HG03196 (cell line): Measurements from ENCODE around the gene TANC2.
A peak's percentile ranks its signal among the peaks of the same experiment; 100 is the strongest.
"Not testable (repeated sequence)": the region's sequence is repeated elsewhere in the genome, so short reads cannot be mapped to it uniquely, and the experiment has no call there.

Experiments
- ATAC-seq: cut with Tn5 transposase; IDR thresholded peaks from one replicate; pipeline ENCODE4 v1.9.1; 2021; ENCODE audit not compliant: unreplicated experiment

Gene TANC2

DNA sequence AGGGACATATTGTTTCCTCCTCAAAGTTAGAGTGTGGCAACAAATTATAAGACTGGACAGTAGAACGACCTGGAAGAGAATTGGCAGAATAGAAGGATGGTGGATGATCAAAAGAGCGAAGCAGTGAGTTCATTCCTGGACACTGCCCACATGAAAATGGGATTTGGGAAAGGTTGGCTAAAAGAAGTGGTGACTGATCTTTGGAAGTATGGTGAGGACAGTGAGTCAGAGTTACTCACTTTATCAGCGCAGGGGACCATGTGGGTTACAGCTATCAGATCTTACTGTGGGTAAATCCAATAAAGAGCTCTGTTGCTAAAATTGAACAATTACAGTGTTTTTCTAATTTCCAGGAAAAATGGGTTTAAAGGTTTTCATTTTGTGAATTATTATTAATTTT is 2.7 kb upstream of the TANC2 start:
- ATAC-seq: no peak

- ATAC-seq: no peak
These were observed 1.5 kb upstream of the TANC2 start for GRCh38 chr17:62964506-62964905.

DNA sequence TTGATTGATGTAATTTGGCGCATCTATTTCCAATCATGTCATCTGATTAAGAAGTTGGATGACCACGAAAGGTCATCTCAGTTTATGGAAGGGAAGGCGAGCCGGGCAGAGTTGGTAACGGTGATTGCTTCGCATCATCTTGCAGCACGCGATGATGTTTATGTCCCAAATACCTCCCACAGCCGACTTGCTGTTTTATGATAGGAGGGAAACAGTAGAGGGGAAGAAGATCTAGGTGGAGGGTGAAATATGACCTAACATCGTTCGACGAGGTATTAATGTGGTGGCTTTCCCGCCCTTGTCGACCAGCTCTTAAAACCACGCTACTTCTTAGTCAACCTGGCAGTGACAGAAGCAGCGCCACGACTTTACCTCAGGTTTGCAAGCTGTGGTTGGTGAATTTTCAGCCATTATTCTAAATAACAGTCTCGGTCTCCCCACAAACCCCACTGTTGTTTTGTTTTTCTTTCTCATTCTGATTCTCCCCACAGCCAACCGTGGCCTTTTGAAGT is 805 bp upstream of the TANC2 start:
- no peak for ATAC-seq

- ATAC-seq: peak; percentile 31
These were observed 580 bp downstream of the TANC2 start for GRCh38 chr17:62966426-62967204.

DNA sequence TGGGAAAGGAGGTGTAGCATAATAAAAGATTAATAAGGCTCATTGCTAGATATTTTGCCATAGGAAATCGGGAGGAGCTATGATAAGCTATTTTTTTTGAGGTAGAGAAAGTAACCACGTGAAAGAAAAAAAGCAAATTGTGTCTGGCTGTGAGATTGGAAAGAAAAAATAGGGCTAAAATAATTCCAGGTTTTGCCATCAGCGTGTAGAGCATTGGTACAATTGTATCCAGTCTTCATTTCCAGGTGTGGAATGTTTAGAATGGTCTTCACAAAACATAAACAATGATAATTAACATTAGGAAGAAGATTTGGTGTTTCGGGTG is 1.1 kb downstream of the TANC2 start:
- no peak for ATAC-seq

DNA sequence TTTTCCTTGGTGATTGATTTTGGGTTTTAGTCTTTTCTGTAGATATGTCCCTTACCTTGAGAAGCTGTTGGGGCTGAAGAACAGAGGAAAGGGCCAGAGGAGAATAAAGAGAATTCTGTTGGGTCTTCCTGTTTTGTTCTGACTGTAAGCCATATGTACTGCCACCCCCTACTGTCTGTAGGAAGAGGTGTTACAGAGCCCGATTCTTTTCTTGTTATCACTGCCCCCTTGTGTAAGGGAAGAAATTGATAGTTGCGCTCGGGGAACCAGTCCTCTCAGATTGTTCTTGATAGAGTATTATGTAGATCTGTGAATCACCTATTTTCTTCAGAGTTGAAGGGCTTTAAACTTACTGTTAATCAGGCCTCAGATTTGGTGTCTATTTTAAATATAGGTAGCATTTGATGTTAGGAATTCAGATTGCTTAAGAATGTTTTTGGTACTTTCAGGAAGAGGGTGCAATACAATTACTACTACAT is 2.4 kb downstream of the TANC2 start:
- peak; percentile 61 for ATAC-seq

DNA sequence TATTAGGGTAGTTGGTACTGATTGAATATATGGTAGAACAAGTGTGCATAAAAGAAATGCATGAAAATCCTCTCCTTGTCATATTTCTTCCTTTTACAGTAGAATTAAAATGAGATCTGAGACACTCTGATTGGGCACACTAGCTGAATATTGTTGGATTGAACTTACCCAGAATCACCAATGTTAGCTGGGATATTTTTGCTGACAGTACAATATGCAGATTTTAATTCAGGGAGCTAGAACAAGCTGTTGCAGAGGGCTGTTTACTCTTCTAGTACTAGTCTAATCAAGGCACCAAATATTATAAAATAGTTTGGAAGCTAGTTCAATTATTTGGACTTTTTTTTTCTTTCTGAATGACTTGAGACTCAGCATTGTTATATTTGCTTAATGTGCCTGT is 4.6 kb downstream of the TANC2 start:
- ATAC-seq: no peak

DNA sequence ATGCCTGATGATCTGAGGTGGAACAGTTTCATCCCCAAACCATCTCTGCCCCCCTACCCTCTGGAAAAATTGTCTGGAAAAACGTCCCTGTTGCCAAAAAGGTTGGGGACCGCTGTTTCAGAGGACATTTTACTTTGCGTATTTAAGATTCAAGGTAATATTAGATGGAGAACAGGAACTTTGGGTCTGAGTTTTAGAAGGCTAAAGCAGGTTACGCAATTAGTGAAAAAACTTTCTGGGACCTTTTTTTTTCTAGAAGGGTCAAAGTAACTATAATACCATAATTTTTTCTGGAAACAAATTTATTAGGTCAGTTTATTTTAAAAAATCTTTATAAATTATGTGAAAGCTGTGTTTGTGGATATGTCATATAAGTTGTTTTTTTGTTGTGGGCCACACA is 5.8 kb downstream of the TANC2 start:
- ATAC-seq: no peak

- ATAC-seq: no peak
These were observed 8.8 kb downstream of the TANC2 start for GRCh38 chr17:62974788-62975187.

DNA sequence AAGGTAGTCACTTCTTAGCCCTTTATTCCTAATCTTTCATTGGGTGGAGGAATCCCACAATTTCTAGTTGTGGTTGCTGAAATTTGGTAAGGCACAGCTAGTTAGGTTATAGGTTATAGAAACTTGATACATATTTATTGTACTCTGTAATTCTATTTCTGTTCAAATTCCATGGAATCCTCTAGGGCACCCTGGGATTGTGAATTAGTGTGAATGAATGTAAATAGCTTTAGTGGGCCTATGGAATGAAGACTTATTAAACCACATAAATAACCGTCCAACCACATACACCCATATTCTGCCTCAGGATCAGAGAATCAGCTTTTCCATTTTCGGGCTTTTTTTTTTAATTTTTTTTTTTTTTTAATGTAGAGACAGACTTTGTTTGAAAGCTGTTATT is 9.2 kb downstream of the TANC2 start:
- no peak for ATAC-seq

DNA sequence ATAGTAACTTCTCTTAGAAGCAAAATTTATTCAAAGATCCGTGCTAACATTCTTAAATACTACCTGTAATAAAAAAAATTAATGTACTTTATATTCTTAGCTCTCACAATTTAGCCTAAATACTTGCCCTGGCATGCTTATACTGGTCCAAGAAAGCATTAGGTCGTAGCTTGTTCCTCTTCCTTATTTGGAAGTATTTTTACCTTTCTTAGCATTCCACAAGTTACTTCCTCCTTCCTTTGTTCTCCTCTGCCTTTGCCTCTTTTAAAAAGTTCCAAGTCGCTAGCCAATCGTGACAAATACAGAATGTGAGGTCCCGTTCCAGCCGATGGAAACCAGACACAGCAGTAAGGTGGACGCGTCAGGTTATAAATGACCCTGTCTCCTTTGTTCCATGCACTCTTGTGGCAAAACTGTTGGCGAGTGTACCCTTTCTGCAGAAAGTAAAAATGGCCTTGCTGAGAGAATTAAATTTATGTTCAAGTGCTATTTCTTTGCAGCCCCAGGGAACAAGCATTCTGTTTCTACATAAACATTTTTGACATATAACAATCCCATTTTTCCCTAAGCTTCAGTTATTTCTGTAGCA is 10.7 kb downstream of the TANC2 start:
- not testable (repeated sequence) for ATAC-seq

DNA sequence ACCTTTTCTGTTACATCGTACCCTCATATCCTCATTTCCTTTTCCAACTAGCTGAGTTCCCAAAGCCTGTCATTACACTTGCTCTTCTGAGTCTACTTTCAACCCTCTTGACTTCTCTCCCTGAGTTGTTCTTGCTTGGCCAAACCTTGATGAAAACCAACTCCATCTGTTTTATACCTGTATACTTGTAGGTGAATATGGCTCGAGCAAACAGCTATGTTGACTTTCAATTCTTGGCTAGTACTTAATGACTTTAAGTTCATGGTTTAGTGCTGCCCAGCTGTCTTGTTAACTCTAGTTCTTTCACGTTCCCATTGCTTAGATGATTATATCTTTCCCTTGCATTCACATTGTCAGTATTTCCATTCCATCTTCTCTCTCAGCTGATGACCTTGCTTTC is 14.8 kb downstream of the TANC2 start:
- ATAC-seq: no peak

DNA sequence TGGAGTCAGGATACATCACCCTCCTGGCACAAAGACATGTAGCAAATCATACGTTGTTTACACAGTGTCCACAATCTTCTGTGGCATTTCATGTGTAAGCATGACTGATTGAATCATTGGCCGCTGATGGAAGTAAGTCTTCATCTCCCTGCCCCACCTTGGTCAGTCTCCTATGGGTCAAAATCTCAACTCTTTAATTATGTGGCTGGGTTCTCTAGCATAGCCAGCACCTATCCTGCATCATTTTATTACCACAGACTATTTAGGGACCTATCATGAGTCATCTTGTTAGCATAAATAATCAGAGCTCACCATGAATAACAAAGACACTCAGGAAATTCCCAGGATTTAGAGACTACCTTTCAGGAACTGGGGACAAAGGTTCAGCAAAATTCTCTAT is 15.9 kb downstream of the TANC2 start:
- ATAC-seq: no peak

DNA sequence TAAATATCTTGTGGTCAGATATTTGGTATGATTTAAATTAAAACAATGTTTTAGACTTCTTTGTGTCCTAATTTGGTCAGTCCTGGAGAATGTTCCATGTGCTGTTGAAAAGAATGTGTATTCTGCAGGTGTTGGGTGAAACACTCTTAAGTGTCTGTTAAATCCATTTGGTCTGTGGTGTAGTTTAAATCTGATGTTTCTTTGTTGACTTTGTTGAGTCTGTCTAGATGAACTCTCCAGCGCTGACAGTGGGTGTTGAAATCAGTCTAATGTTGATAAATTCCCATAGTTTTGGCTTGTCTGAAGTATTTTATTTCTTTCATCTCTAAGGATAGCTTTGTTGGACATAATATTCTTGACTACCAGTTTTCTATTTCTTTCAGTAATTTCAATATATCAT is 18.8 kb downstream of the TANC2 start:
- ATAC-seq: no peak

- no peak for ATAC-seq
These were observed 20.5 kb downstream of the TANC2 start for GRCh38 chr17:62986549-62986948.

GRCh38 chr17:62987136-62987535 is 21.1 kb downstream of the TANC2 start:
- no peak for ATAC-seq

DNA sequence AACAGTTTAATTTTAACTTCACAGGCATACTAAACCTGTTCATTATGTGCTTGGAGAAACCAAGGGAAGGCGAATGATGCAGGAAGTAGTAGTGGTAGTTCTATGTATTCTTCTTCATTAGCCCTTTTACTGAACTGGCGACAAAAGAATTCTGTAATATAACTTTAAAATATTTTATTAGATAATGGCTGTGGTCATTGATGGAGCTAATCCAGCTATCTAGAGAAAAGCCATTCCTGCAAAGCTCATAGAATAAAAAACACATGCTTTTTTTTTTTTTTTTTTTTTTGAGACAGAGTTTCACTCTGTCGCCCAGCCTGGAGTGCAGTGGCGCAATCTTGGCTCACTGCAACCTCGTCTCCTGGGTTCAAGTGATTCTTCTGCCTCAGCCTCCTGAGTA is 23.5 kb downstream of the TANC2 start:
- no peak for ATAC-seq

- ATAC-seq: no peak
These were observed 28.9 kb downstream of the TANC2 start for GRCh38 chr17:62994931-62995330.

DNA sequence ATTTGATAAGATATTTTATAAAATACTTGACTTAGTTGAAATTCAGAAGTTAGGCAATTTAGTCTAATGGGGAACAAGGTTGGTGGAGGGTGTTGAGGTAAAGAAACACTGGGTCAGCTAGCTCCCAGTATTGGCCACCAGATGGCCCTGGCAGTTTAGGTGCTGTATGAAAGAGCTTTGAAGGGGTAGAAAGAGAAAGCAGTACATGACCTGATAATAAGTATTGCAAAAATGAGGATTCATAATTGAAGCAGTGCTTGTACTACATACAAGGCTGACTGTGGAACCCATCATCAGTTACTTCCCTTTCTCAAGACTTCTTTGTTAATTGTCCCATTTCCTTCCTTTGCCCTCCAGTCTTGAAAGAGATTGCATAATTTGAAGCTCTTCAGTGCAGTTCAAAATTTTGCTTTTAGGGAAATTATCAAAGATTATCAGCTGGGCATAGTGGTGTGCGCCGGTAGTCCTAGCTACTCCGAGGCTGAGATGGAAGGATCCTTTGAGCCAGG is 29.4 kb downstream of the TANC2 start:
- no peak for ATAC-seq

GRCh38 chr17:62996221-62996620 is 30.2 kb downstream of the TANC2 start:
- no peak for ATAC-seq

DNA sequence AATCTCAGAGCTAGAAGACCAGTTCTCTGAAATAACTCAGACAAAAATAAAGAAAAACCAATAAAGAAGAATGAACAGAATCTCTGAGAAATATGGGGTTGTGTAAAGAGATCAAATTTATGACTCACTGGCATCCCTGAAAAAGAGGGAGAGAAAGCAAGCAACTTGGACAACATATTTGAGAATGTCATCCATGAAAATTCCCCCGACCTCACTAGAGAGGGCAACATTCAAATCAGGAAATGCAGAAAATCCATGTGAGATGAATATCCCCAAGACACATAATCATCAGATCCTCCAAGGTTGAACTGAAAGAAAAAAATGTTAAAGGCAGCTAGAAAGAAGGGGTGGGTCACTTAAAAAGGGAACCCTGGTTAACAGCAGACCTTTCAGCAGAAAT is 32.1 kb downstream of the TANC2 start:
- ATAC-seq: no peak

DNA sequence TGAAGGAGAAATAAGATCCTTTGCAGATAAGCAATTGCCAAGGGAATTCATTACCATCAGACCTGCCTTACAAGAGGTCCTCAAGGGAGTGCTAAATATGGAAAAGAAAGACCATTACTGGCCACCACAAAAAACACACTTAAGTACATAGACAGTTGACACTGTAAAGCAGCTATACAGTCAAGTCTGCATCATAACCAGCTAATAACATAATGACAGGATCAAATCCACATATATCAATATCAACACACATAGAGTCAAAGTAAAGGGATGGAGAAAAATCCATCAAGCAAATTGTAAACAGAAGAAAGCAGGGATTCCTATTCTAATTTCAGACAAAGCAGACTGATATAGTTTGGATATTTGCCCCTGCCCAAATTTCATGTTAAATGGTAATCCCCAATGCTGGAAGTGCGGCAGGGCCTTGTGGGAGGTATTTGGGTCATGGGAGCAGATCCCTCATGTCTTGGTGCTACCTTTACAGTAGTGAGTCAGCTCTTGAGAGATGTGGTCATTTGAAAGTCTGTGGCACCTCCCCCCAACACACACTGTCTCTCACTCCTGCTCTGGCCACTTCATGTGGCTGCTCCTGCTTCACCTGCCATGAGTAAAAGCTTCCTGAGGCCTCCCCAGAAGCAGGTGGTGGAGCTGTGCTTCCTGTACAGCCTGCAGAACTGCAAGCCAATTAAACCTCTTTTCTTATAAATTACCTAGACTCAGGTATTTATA is 32.8 kb downstream of the TANC2 start:
- no peak for ATAC-seq
